ENCODE measurements around the gene USP30. TPM values are rescaled to one million over a fixed set of nuclear protein-coding genes. Genes with fewer than 3 reads are reported as not detected.

The USP30 gene
- total and polyA plus RNA-seq, 9 of the 15 experiments (the other 6 are each of a cell fraction or from before 2014, with no cell fraction given), result 1.4 to 15.2 (median 7.0) TPM

GRCh38 chr12:109098651-109099050 is 46.3 kb downstream of the USP30 start (continued):
- TF ChIP-seq, protein P1, sequence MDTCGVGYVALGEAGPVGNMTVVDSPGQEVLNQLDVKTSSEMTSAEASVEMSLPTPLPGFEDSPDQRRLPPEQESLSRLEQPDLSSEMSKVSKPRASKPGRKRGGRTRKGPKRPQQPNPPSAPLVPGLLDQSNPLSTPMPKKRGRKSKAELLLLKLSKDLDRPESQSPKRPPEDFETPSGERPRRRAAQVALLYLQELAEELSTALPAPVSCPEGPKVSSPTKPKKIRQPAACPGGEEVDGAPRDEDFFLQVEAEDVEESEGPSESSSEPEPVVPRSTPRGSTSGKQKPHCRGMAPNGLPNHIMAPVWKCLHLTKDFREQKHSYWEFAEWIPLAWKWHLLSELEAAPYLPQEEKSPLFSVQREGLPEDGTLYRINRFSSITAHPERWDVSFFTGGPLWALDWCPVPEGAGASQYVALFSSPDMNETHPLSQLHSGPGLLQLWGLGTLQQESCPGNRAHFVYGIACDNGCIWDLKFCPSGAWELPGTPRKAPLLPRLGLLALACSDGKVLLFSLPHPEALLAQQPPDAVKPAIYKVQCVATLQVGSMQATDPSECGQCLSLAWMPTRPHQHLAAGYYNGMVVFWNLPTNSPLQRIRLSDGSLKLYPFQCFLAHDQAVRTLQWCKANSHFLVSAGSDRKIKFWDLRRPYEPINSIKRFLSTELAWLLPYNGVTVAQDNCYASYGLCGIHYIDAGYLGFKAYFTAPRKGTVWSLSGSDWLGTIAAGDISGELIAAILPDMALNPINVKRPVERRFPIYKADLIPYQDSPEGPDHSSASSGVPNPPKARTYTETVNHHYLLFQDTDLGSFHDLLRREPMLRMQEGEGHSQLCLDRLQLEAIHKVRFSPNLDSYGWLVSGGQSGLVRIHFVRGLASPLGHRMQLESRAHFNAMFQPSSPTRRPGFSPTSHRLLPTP (IDR thresholded peaks at IDR 0.05; ENCODE audit: borderline replicate concordance, extremely low read depth, insufficient read length), result no peak
- TF ChIP-seq E2F6 (IDR thresholded peaks at IDR 0.05; ENCODE audit: borderline replicate concordance in 1 of 2, extremely low read depth in 1 of 2, insufficient read depth in 1 of 2, insufficient read length in 1 of 2, low read depth in 1 of 2, low read length in 1 of 2, poor library complexity in 1 of 2, severe bottlenecking in 1 of 2) (no peak), ZBED1 (IDR thresholded peaks at IDR 0.05) (no peak)
- TF ChIP-seq, protein P2, sequence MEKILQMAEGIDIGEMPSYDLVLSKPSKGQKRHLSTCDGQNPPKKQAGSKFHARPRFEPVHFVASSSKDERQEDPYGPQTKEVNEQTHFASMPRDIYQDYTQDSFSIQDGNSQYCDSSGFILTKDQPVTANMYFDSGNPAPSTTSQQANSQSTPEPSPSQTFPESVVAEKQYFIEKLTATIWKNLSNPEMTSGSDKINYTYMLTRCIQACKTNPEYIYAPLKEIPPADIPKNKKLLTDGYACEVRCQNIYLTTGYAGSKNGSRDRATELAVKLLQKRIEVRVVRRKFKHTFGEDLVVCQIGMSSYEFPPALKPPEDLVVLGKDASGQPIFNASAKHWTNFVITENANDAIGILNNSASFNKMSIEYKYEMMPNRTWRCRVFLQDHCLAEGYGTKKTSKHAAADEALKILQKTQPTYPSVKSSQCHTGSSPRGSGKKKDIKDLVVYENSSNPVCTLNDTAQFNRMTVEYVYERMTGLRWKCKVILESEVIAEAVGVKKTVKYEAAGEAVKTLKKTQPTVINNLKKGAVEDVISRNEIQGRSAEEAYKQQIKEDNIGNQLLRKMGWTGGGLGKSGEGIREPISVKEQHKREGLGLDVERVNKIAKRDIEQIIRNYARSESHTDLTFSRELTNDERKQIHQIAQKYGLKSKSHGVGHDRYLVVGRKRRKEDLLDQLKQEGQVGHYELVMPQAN (IDR thresholded peaks at IDR 0.05; ENCODE audit: borderline replicate concordance), result no peak

Measured in K562 (cell line).